HepG2 (cell line): ENCODE data around the gene MTF1. TPM values are rescaled to one million over a fixed set of nuclear protein-coding genes. Genes with fewer than 3 reads are reported as not detected.

Source experiments
- ATAC-seq: fragments of 200-7000 bp; cut with Tn5 transposase; 3 replicates; pipeline ENCODE4 v1.9.1; 2020; ENCODE audit warnings: mild to moderate bottlenecking, moderate library complexity
- BruUV-seq: library from RNA; stranded (reverse); fragments of 400-500 nt; replicated peaks from 2 replicates; lab custom pipeline; 2021; lab: Mats Ljungman, UMichigan
- CTCF ChIA-PET: fragments of 300-600 bp; formaldehyde crosslinking; extraction: SDS; loops from one replicate; lab custom pipeline; 2021; ENCODE audit warnings: low total read pairs, inconsistent platforms, low intra/inter-chr PET ratio; lab: Yijun Ruan, JAX
- POLR2A ChIA-PET: fragments of 350-600 bp; sonication (Branson Sonifier 250); formaldehyde crosslinking; loops from one replicate; lab custom pipeline; 2020; ENCODE audit warnings: antibody characterized with exemption, inconsistent platforms; lab: Yijun Ruan, JAX
- DNase-seq: peaks from one replicate; pipeline ENCODE4 v3.0.0-alpha.2; 2015; ENCODE audit warnings: low spot score
- FAIRE-seq: peaks from 3 replicates; lab custom pipeline; 2011; peaks lifted over from hg19 to GRCh38; lab: Jason Lieb, UNC
- H2AFZ ChIP-seq: one replicate; pipeline ENCODE4 v1.6.1; 2011; ENCODE audit warnings: low read length, inconsistent platforms
- H3K27ac ChIP-seq: fragments of 300-600 bp; 3 replicates; pipeline ENCODE4 v1.8.0; 2011; ENCODE audit warnings: mixed run types, mild to moderate bottlenecking, mixed read lengths, low read length, inconsistent platforms; ENCODE audit not compliant: insufficient read depth; ENCODE audit errors: extremely low read length
- H3K27me3 ChIP-seq, 2 experiments: fragments of 200-600 bp in 1 of 2; 2 replicates in 1 of 2; 3 replicates in 1 of 2; pipeline versions ENCODE4 v1.6.0 to v1.8.0; 2011; ENCODE audit warnings: low read length in 2 of 2, mild to moderate bottlenecking in 2 of 2, moderate library complexity in 2 of 2, inconsistent platforms in 1 of 2; ENCODE audit not compliant: insufficient read depth in 2 of 2, control insufficient read depth in 1 of 2
- H3K36me3 ChIP-seq, 2 experiments: fragments of 200-600 bp in 1 of 2; replicated peaks in 1 of 2; 2 replicates in 1 of 2; 3 replicates in 1 of 2; pipeline versions ENCODE4 v1.5.1 to v1.8.0; 2011; ENCODE audit warnings: low read length in 2 of 2, inconsistent platforms in 1 of 2; ENCODE audit not compliant: insufficient read depth in 2 of 2, control insufficient read depth in 1 of 2
- H3K4me1 ChIP-seq: 2 replicates; pipeline ENCODE4 v1.5.1; 2012; ENCODE audit warnings: low read length, inconsistent platforms; ENCODE audit not compliant: insufficient read depth
- H3K4me2 ChIP-seq: 2 replicates; pipeline ENCODE4 v1.6.0; 2011; ENCODE audit warnings: low read depth, low read length, inconsistent platforms
- H3K4me3 ChIP-seq, 3 experiments: fragments of 200-600 bp in 1 of 3; sonication (generic), shearing (Covaris generic) in 1 of 3; replicated peaks in 1 of 3; 2 replicates each; pipeline ENCODE4 v1.5.1; 2011 to 2016; ENCODE audit warnings: low read length in 3 of 3, inconsistent platforms in 2 of 3, low read depth in 2 of 3, mild to moderate bottlenecking in 2 of 3, control low read depth in 1 of 3, mixed read lengths in 1 of 3; ENCODE audit not compliant: insufficient read depth in 1 of 3
- H3K79me2 ChIP-seq: one replicate; pipeline ENCODE4 v1.6.1; 2011; ENCODE audit warnings: low read length, inconsistent platforms; ENCODE audit not compliant: insufficient read depth
- H3K9ac ChIP-seq: 2 replicates; pipeline ENCODE4 v1.6.0; 2011; ENCODE audit warnings: mild to moderate bottlenecking, low read depth, low read length, inconsistent platforms; ENCODE audit not compliant: insufficient read depth
- H3K9me3 ChIP-seq: 2 replicates; pipeline ENCODE4 v1.5.1; 2012; ENCODE audit warnings: mild to moderate bottlenecking, low read length
- H4K20me1 ChIP-seq: 2 replicates; pipeline ENCODE4 v1.6.0; 2011; ENCODE audit warnings: inconsistent platforms, mild to moderate bottlenecking, low read length, moderate library complexity; ENCODE audit not compliant: insufficient read depth
- ARID2 ChIP-seq: sonication (generic); formaldehyde crosslinking; IDR thresholded peaks from 2 replicates; pipeline ENCODE4 v1.8.1; 2022; ENCODE audit warnings: mild to moderate bottlenecking, missing genetic modification reagents, borderline replicate concordance
- BORCS8-MEF2B ChIP-seq: sonication (generic); formaldehyde crosslinking; IDR thresholded peaks from 2 replicates; pipeline ENCODE4 v1.8.0; 2022; ENCODE audit warnings: mild to moderate bottlenecking, missing genetic modification reagents
- BRCA1 ChIP-seq: sonication (generic); formaldehyde crosslinking; IDR thresholded peaks from 2 replicates; pipeline ENCODE4 v1.4.0; 2020; ENCODE audit warnings: missing genetic modification reagents
- CBX2 ChIP-seq, 2 experiments: fragments of 200-600 bp in 1 of 2; sonication (generic); formaldehyde crosslinking in 1 of 2; IDR thresholded peaks; 2 replicates each; pipeline versions ENCODE4 v1.7.0 to v1.8.1; 2018 to 2022; ENCODE audit warnings: low read depth in 2 of 2, low read length in 1 of 2, mild to moderate bottlenecking in 1 of 2, missing genetic modification reagents in 1 of 2
- FOXK1 ChIP-seq: sonication (generic); formaldehyde crosslinking; IDR thresholded peaks from 2 replicates; pipeline ENCODE4 v1.4.0; 2020; ENCODE audit warnings: low read depth, missing genetic modification reagents, borderline replicate concordance
- HNRNPLL ChIP-seq: fragments of 200-400 bp; formaldehyde crosslinking; IDR thresholded peaks from 2 replicates; pipeline ENCODE4 v1.6.1; 2017; ENCODE audit warnings: mild to moderate bottlenecking, low read depth, low read length; ENCODE audit not compliant: poor library complexity, severe bottlenecking
- MEIS2 ChIP-seq: sonication (generic); formaldehyde crosslinking; IDR thresholded peaks from 2 replicates; pipeline ENCODE4 v1.9.0; 2021; ENCODE audit warnings: mild to moderate bottlenecking, missing genetic modification reagents
- MIER2 ChIP-seq: IDR thresholded peaks from 2 replicates; pipeline ENCODE4 v1.6.1; 2016; ENCODE audit warnings: missing biosample characterization, missing genetic modification reagents
- NFYC ChIP-seq: IDR thresholded peaks from 2 replicates; pipeline ENCODE4 v1.6.1; 2016; ENCODE audit warnings: missing genetic modification reagents, missing compliant biosample characterization
- NR1H2 ChIP-seq: sonication (generic); formaldehyde crosslinking; IDR thresholded peaks from 2 replicates; pipeline ENCODE4 v1.8.1; 2022; ENCODE audit warnings: low read depth, missing genetic modification reagents, borderline replicate concordance
- RAD51 ChIP-seq: fragments of 450-650 bp; IDR thresholded peaks from 2 replicates; pipeline ENCODE4 v1.6.1; 2016; ENCODE audit warnings: borderline replicate concordance
- TOPORS ChIP-seq: sonication (generic); formaldehyde crosslinking; IDR thresholded peaks from 2 replicates; pipeline ENCODE4 v1.8.0; 2023; ENCODE audit warnings: mild to moderate bottlenecking, missing genetic modification reagents
- TRIM22 ChIP-seq: fragments of 450-650 bp; IDR thresholded peaks from 2 replicates; pipeline ENCODE4 v1.6.1; 2017
- ZBTB44 ChIP-seq: sonication (generic); formaldehyde crosslinking; IDR thresholded peaks from 2 replicates; pipeline ENCODE4 v1.4.0; 2020; ENCODE audit warnings: missing genetic modification reagents
- ZFX ChIP-seq: sonication (generic); formaldehyde crosslinking; IDR thresholded peaks from 2 replicates; pipeline ENCODE4 v1.4.0; 2020; ENCODE audit warnings: mild to moderate bottlenecking, low read depth, missing genetic modification reagents, moderate library complexity
- ZNF12 ChIP-seq: sonication (generic); formaldehyde crosslinking; IDR thresholded peaks from 2 replicates; pipeline ENCODE4 v1.5.0; 2020; ENCODE audit warnings: missing genetic modification reagents
- ZNF44 ChIP-seq: sonication (generic); formaldehyde crosslinking; IDR thresholded peaks from 2 replicates; pipeline ENCODE4 v1.5.1; 2020; ENCODE audit warnings: mild to moderate bottlenecking, missing genetic modification reagents
- WGBS: methylation state at CpG from one replicate; pipeline ENCODE4 v1.1.6; 2017; ENCODE audit warnings: low lambda C conversion rate; 5-methylcytosine and 5-hydroxymethylcytosine counted together
- in situ Hi-C: cut with HindIII; loops from 2 replicates; pipeline ENCODE4 v1.10.0; 2017; ENCODE audit warnings: low pct_unique_long_range_greater_than_20kb; ENCODE audit not compliant: extremely low pct_ligation_motif_present
- intact Hi-C: fragments of 100-400 bp; cut with micrococcal nuclease; formaldehyde crosslinking; loops from one replicate; pipeline ENCODE4 v1.10.0; 2022; ENCODE audit not compliant: unreplicated experiment
- polyA plus RNA-seq, 8 experiments: library from polyadenylated mRNA; depleted of rRNA in 3 of 8; stranded (reverse) in 7 of 8; unstranded in 1 of 8; fragments of >200 nt; fragmentation: Illumina TruSeq in 4 of 8; extraction: Trizol in 4 of 8; gene quantifications; 2 replicates each; pipeline versions ENCODE4 v1.2.1 to v1.2.3, GENCODE V29; 2011 to 2016; ENCODE audit warnings: low read depth in 4 of 8, missing spikeins in 1 of 8, mixed read lengths in 1 of 8; ENCODE audit not compliant: insufficient read depth in 1 of 8
- total RNA-seq, 5 experiments: library from RNA; depleted of rRNA; stranded (reverse); fragments of >200 nt; fragmentation: Illumina TruSeq; extraction: Trizol; gene quantifications; 2 replicates each; pipeline ENCODE4 v1.2.3, GENCODE V29; 2016; ENCODE audit warnings: low read depth in 1 of 5
- TF ChIP-seq, protein P1 (sequence below), 2 experiments: sonication (generic) in 1 of 2; formaldehyde crosslinking in 1 of 2; IDR thresholded peaks; 2 replicates each; pipeline versions ENCODE4 v1.5.1 to v1.6.1; 2011 to 2020; ENCODE audit warnings: borderline replicate concordance in 1 of 2, low read depth in 1 of 2, low read length in 1 of 2, mild to moderate bottlenecking in 1 of 2, missing genetic modification reagents in 1 of 2, moderate library complexity in 1 of 2

The MTF1 gene
- total and polyA plus RNA-seq, 2 of the 13 experiments (the other 11 are each of a cell fraction or from before 2014, with no cell fraction given): 2.4 to 3.3 TPM

GRCh38 chr1:37764888-37765441 is 94.4 kb downstream of the MTF1 start, which contains the start of gene EPHA10:
Gene EPHA10 (minus strand): TSS chr1:37765120. CDS start chr1:37765066, 54 bp downstream.
- no peak for DNase-seq
- peak within 1 kb of the TSS; percentile 45 for H3K4me2 ChIP-seq
- H4K20me1 ChIP-seq: no peaks in the 10 kb centered on the region
- no peak for FAIRE-seq
- no peaks in the 10 kb centered on the region for H3K36me3 ChIP-seq
- POLR2A ChIA-PET: interaction anchor here (1.6 kb wide), 1 partner anchor 75 kb away, joined by 5 read pairs; a partner anchor contains a TSS
- no TSS peak for BruUV-seq
- TF ChIP-seq MEIS2 (CRISPR knock-in tag): no peak
- no peak for TF ChIP-seq MIER2 (CRISPR knock-in tag)
- TF ChIP-seq NFYC (CRISPR knock-in tag): no peak
- TF ChIP-seq ZNF44 (CRISPR knock-in tag): no peak
- no peak for TF ChIP-seq ZNF12
- TF ChIP-seq ZFX (CRISPR knock-in tag): no peak
- no peak for TF ChIP-seq BRCA1 (CRISPR knock-in tag)
- no peak for TF ChIP-seq HNRNPLL
- TF ChIP-seq FOXK1: no peak
- no peak for TF ChIP-seq ZBTB44
- TF ChIP-seq ARID2: no peak
- no peak for TF ChIP-seq RAD51
- no peak for TF ChIP-seq NR1H2
- TF ChIP-seq, protein P1, sequence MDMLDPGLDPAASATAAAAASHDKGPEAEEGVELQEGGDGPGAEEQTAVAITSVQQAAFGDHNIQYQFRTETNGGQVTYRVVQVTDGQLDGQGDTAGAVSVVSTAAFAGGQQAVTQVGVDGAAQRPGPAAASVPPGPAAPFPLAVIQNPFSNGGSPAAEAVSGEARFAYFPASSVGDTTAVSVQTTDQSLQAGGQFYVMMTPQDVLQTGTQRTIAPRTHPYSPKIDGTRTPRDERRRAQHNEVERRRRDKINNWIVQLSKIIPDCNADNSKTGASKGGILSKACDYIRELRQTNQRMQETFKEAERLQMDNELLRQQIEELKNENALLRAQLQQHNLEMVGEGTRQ (IDR thresholded peaks at IDR 0.05; ENCODE audit: low read depth, low read length): no peak
- TF ChIP-seq, protein P1 (CRISPR knock-in tag; IDR thresholded peaks at IDR 0.05; ENCODE audit: borderline replicate concordance): no peak
- no peak for TF ChIP-seq CBX2 (IDR thresholded peaks at IDR 0.05; ENCODE audit: low read depth, low read length)
- no peak for TF ChIP-seq CBX2 (CRISPR knock-in tag; IDR thresholded peaks at IDR 0.05; ENCODE audit: low read depth)
- no peak for TF ChIP-seq BORCS8-MEF2B (CRISPR knock-in tag)
- no peak for TF ChIP-seq TOPORS (CRISPR knock-in tag)
- no peak for TF ChIP-seq TRIM22
- no peak within 1 kb of the TSS for H3K9ac ChIP-seq
- ATAC-seq: no peak
- CTCF ChIA-PET: no interaction called here
- in situ Hi-C loops (no loop called here), intact Hi-C loops (no loop called here)
- 45% methylated on average over 17 of the region's 33 CpGs for WGBS
- peaks cover 0 to 45% of the 10 kb centered on the region in 2 experiments; a peak in 4 of 5 replicates for H3K27me3 ChIP-seq
- no peaks in the 10 kb centered on the region for H3K9me3 ChIP-seq
- H3K79me2 ChIP-seq: no peaks in the 10 kb centered on the region
- peaks cover 6% of the 10 kb centered on the region; the same call in 1 of the 2 replicates for H3K4me1 ChIP-seq
- no peak within 1 kb of the TSS for H3K27ac ChIP-seq
- no peak within 1 kb of the TSS for H2AFZ ChIP-seq
- peak within 1 kb of the TSS in 1 of 3 experiments; percentile 2; a peak in 1 of 6 replicates for H3K4me3 ChIP-seq
